Activated CD8-positive, alpha-beta memory T cell treated with anti-CD3 and anti-CD28 coated beads, Interleukin-2, amount 50 U/mL, for 48 hours (primary cell): Measurements from ENCODE around the gene STK25.

Experiments used
- DNase-seq: peaks from one replicate; pipeline ENCODE4 v3.0.0-alpha.2; 2020

The STK25 gene

DNA sequence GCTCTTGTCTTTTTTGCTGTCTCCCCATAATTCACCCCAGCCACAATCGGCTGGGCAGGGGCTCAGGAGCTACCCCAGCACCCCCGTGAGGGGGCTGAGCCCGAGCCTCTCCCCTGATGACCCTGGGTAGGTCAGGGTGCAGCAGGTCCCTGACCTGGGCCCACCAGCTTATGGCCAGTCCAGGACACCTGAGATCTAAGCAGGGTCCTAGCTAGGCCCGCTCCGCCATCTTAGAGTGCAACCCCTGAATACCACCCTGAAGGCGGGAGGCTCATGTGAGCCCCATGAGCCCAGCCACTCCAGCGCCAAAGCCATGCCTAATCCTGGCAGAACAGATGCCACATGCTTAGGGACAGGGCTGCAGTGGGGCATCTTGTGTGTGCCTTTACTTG lies 16.2 kb downstream of the STK25 start:
- no peak for DNase-seq

GRCh38 chr2:241491549-241492173 lies 16.7 kb downstream of the STK25 start:
- no peak for DNase-seq

GRCh38 chr2:241490825-241491506 lies 17.4 kb downstream of the STK25 start:
- DNase-seq = no peak

DNA sequence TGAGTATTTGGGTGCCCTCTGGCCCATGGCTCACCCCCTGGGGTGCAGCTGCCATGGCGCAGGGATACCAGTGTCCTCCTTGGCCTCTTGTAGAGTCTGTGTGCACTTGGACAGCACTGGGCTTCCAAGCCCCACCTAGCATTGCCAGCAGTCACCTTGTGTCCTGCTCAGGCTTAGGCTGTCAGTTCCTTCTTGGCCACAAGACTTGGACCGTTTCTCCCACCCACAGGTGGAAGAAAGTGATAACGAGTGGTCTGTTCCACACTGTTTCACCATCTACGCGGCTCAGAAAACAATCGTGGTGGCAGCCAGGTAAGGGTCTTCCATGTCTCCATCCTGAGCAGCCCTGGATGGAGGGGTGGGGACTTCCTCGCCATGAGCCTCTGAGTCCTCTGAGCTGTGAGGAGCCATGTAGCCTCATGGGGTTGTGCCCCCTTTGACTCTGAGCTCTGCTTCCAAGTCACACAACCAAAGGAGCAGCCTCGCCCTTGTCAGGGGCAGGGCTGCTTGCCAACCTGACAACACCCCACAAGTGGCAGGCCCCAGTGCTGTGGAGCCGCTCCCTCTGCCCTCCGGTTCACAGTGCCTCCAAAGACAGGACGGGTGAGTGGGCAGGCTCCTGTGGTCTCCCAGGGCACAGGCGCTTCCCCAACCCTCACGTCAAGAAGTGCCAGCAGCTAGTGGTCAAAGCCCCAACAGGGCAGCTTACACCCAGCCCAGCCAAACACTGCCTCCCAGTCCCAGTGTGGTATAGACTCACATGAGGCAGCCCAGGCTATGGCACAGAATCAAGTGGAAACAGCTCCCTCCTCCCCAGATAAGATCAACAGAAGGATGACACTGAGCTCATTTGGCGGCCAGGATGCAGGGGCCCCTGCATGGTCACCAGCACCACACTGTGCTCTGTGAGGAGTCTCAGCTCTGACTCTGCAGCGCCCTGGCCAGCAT lies 18.4 kb downstream of the STK25 start:
- DNase-seq = no peak

DNA sequence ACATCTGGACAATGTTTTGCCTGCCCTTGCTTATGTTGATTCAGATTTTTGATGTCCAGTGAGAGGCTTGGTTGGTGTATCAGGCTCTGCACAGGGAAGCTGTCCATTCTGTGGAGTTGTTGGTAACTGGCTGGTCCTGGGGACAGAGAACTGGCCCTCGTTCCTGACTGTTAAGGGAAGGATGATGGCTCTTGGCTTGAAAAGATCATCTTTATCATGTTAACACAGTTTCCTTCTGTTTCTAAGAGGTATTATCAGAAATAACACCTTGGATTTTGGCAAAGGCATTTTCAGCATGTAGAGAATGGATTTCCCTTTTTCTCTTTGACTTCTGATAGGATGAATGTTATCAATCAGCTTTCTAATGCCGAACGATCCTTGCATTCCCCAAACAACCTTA lies 19.3 kb downstream of the STK25 start:
- no peak for DNase-seq

GRCh38 chr2:241485172-241485911 lies 23.0 kb downstream of the STK25 start:
- DNase-seq = no peak

- DNase-seq = no peak
These were observed 25.1 kb downstream of the STK25 start for GRCh38 chr2:241483305-241483704.

DNA sequence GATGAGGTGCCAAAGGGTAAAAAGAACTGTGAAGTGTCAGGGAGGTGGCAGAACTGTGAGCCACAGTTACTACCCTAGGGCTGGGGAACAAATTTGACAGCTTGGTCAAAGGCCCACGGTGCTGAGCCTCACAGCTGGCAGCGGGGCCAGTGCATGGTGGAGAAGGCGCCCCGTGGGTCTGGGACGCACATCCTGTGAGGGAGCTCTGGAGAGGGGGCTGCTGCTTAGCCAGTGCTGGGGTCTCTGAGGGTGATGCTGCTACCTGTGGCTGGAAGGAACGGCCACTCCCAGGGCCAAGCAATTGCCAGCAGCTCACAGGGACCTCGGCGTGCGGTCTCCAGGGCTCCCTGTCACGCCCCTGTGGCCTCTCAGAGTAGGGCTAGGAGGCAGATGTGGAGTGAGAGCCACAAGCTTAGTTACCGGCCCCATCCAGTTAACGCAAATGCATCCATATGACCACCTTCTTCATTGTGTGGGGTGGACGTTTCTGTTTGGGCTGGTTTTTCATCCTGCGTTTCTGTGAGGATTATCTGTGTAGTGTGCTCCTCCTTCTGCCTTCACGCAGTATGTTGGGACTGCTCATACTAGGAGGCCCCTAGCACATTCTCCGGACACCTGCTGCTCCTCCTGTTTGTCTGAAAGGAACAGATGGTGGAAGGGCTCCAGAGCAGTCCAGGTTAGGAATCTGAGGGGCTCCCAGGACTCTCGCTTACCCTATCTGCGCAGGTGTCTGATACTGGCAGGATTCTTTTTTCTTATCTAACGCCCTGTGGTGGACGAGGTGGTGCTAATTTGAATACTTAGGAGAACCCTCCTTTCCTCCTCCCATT lies 26.0 kb downstream of the STK25 start:
- no peak for DNase-seq

- DNase-seq = no peak
These were observed 26.7 kb downstream of the STK25 start for GRCh38 chr2:241481687-241482086.

- DNase-seq = no peak
These were observed 29.1 kb downstream of the STK25 start for GRCh38 chr2:241479026-241479898.

GRCh38 chr2:241478166-241478565 lies 30.2 kb downstream of the STK25 start:
- no peak for DNase-seq

GRCh38 chr2:241475267-241475666 lies 33.1 kb downstream of the STK25 start:
- no peak for DNase-seq

GRCh38 chr2:241473399-241473798 lies 35.0 kb downstream of the STK25 start:
- DNase-seq = no peak

- no peak for DNase-seq
These were observed 38.6 kb downstream of the STK25 start for GRCh38 chr2:241469746-241470145.

DNA sequence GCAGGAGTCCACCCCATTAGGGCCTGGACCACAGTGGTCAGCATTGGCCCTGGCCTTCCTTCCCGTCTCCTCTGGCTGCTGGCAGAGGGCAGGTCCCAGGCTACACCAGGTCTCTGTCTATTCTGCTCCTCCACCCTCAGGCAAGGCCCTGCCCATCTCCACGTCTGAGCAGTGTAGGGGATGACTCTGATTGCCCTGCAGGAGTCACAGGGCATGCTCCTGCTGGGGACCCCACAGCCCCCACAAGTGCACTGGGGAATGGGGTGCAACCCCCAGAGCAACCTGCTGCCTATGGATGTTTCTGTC lies 40.0 kb downstream of the STK25 start:
- no peak for DNase-seq

DNA sequence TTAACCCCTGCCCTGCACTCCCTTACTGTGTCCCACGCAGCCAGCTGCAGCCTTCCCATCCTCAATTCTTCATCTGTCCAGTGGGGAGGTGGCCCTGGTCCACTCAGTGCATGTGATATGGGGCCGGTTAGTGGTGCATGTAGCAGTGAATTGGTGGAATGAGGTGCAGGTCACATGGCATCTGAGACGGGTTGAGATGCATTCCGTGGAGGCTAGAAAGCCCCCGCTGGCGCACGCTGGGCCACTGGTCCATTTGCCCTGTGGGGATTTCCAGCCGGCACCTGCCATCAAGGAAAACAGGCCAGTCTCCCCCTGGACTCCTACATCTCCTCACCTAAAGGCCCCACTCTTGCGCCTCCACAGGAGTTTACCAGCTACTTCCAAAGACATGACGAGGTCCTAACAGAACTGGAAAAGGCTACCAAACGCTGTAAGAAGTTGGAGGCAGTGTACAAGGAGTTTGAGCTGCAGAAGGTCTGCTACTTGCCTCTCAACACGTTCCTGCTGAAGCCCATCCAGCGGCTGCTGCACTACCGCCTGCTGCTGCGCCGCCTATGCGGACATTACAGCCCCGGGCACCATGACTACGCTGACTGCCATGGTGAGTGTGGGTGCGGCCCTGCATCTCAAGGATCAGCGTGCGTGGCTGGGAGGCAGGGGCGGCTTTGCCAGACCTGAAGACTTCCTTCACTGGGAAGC lies 40.5 kb downstream of the STK25 start:
- no peak for DNase-seq

DNA sequence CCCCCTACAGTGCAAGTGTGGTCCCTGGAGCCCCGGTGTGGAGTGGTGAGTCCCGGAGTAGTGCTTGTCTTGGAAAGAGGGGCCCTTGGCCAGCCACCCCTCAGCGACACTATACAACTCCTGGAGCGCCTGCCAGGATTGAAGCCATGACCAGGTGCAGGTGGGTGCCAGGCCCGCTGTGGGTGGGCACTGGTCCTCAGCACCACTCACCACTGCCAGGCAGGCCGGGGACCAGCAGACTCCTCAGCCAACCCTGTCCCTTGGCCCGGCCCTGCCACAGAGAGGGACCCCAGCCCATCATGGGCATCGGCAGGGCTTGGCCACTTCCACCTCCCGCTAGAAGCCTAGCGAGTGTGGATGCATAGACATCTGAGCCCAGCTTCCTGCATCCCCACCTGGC lies 42.2 kb downstream of the STK25 start:
- DNase-seq = no peak

GRCh38 chr2:241465543-241465942 lies 42.8 kb downstream of the STK25 start:
- DNase-seq = no peak

GRCh38 chr2:241463276-241464135 lies 44.9 kb downstream of the STK25 start:
- DNase-seq = no peak
